Neural cell (in vitro differentiated cells): ENCODE results near the gene ST3GAL3. TPM values are rescaled to one million over a fixed set of nuclear protein-coding genes. Genes with fewer than 3 reads are reported as not detected.

Experiments used
- H2AFZ ChIP-seq: fragments of 200-600, 300-800 bp; sonication (generic), shearing (Covaris generic); 2 replicates; pipeline ENCODE4 v1.6.0; 2014; ENCODE audit warnings: low read depth, mild to moderate bottlenecking, antibody characterized with exemption, low read length, moderate library complexity
- H3F3A ChIP-seq: fragments of 200-600 bp; shearing (Covaris generic); 2 replicates; pipeline ENCODE4 v1.6.1; 2016; ENCODE audit warnings: mild to moderate bottlenecking, moderate library complexity, mixed read lengths, antibody characterized with exemption, low read length; ENCODE audit not compliant: insufficient read depth, poor library complexity, severe bottlenecking
- H3K27ac ChIP-seq: fragments of 200-600, 300-800 bp; sonication (generic), shearing (Covaris generic); 2 replicates; pipeline ENCODE4 v1.5.1; 2014; ENCODE audit warnings: mild to moderate bottlenecking, low read length, moderate library complexity
- H3K27me3 ChIP-seq: fragments of 300-800, 200-600 bp; sonication (generic), shearing (Covaris generic); 2 replicates; pipeline ENCODE4 v1.6.0; 2014; ENCODE audit warnings: mild to moderate bottlenecking, low read depth, low read length, moderate library complexity; ENCODE audit not compliant: insufficient read depth
- H3K36me3 ChIP-seq: fragments of 300-800, 200-600 bp; sonication (generic), shearing (Covaris generic); 2 replicates; pipeline ENCODE4 v1.5.1; 2014; ENCODE audit warnings: mild to moderate bottlenecking, antibody characterized with exemption, low read length, moderate library complexity; ENCODE audit not compliant: insufficient read depth
- H3K4me2 ChIP-seq: fragments of 300-800, 200-600 bp; sonication (generic), shearing (Covaris generic); 2 replicates; pipeline ENCODE4 v1.6.0; 2014; ENCODE audit warnings: mild to moderate bottlenecking, low read length
- H3K4me3 ChIP-seq: fragments of 300-800, 200-600 bp; sonication (generic), shearing (Covaris generic); 2 replicates; pipeline ENCODE4 v1.5.1; 2014; ENCODE audit warnings: mild to moderate bottlenecking, low read length, moderate library complexity
- H3K79me2 ChIP-seq: fragments of 200-600 bp; shearing (Covaris generic); replicated peaks from 2 replicates; pipeline ENCODE4 v1.6.0; 2014; ENCODE audit warnings: mild to moderate bottlenecking, low read length, moderate library complexity; ENCODE audit not compliant: insufficient read depth
- H3K9ac ChIP-seq: fragments of 300-800, 200-600 bp; sonication (generic), shearing (Covaris generic); 2 replicates; pipeline ENCODE4 v1.6.1; 2016; ENCODE audit warnings: mild to moderate bottlenecking, low read length, mixed read lengths
- H3K9me2 ChIP-seq: fragments of 200-600 bp; shearing (Covaris generic); 2 replicates; pipeline ENCODE4 v1.6.1; 2016; ENCODE audit warnings: mild to moderate bottlenecking, low read length, mixed read lengths; ENCODE audit not compliant: insufficient read depth
- H3K9me3 ChIP-seq: fragments of 200-600, 300-800 bp; sonication (generic), shearing (Covaris generic); 2 replicates; pipeline ENCODE4 v1.6.1; 2016; ENCODE audit warnings: mild to moderate bottlenecking, mixed run types, low read length, moderate library complexity, mixed read lengths
- H4K20me1 ChIP-seq: fragments of 200-600 bp; shearing (Covaris generic); 2 replicates; pipeline ENCODE4 v1.6.1; 2016; ENCODE audit warnings: mild to moderate bottlenecking, mixed run types; ENCODE audit not compliant: insufficient read depth
- CTCF ChIP-seq: fragments of 450-650 bp; IDR thresholded peaks from 2 replicates; pipeline ENCODE4 v1.5.1; 2014; ENCODE audit warnings: antibody characterized with exemption, mild to moderate bottlenecking, moderate library complexity; ENCODE audit not compliant: poor library complexity, severe bottlenecking
- EP300 ChIP-seq: fragments of 450-650 bp; conservative IDR thresholded peaks from 2 replicates; pipeline ENCODE4 v1.6.1; 2014; ENCODE audit warnings: antibody characterized with exemption, mild to moderate bottlenecking, moderate library complexity; ENCODE audit not compliant: poor library complexity, severe bottlenecking
- EZH2 ChIP-seq: fragments of 200-600, 300-800 bp; shearing (Covaris generic), sonication (generic); IDR thresholded peaks from 2 replicates; pipeline ENCODE4 v1.6.1; 2014; ENCODE audit warnings: antibody characterized with exemption, low read length, borderline replicate concordance, mild to moderate bottlenecking; ENCODE audit not compliant: insufficient read depth, poor library complexity, severe bottlenecking
- MXI1 ChIP-seq: fragments of 450-650 bp; conservative IDR thresholded peaks from 2 replicates; pipeline ENCODE4 v1.6.1; 2014; ENCODE audit warnings: antibody characterized with exemption, mild to moderate bottlenecking; ENCODE audit not compliant: poor library complexity, severe bottlenecking
- POLR2AphosphoS5 ChIP-seq: IDR thresholded peaks from 2 replicates; pipeline ENCODE4 v1.6.1; 2012
- REST ChIP-seq: IDR thresholded peaks from 2 replicates; pipeline ENCODE4 v1.6.1; 2012; ENCODE audit warnings: borderline replicate concordance
- SMC3 ChIP-seq: fragments of 450-650 bp; conservative IDR thresholded peaks from 2 replicates; pipeline ENCODE4 v1.6.1; 2014; ENCODE audit warnings: antibody characterized with exemption, mild to moderate bottlenecking, moderate library complexity; ENCODE audit not compliant: poor library complexity
- TAF1 ChIP-seq: IDR thresholded peaks from 2 replicates; pipeline ENCODE4 v1.6.1; 2012; ENCODE audit warnings: low read depth
- polyA plus RNA-seq: library from polyadenylated mRNA; depleted of rRNA; stranded (reverse); fragments of >200 nt; gene quantifications from 2 replicates; pipeline ENCODE4 v1.2.3, GENCODE V29; 2014

The ST3GAL3 gene
- polyA plus RNA-seq, 1 donor from 2014 or later, result 36.8 TPM

GRCh38 chr1:43969416-43969745 is 262.0 kb downstream of the ST3GAL3 start:
- peak overlapping the region; percentile 94 for H3K4me2 ChIP-seq
- TF ChIP-seq SMC3 (no peak), POLR2AphosphoS5 (no peak), REST (no peak), CTCF (no peak), EP300 (no peak), MXI1 (no peak), EZH2 (no peak), TAF1 (no peak)

GRCh38 chr1:43969746-43970466 is 262.6 kb downstream of the ST3GAL3 start, which contains the start of gene DPH2:
Gene DPH2, plus strand, starts transcription at chr1:43970010. Its CDS starts 166 bp downstream, at chr1:43970176.
- no peaks in the 10 kb centered on the region for H3K27me3 ChIP-seq
- H3K9me3 ChIP-seq, result no peaks in the 10 kb centered on the region
- no peaks in the 10 kb centered on the region for H3K9me2 ChIP-seq
- H3F3A ChIP-seq, result no peaks in the 10 kb centered on the region
- peaks cover under 1% of the 10 kb centered on the region for H3K79me2 ChIP-seq
- H3K27ac ChIP-seq, result no peak within 1 kb of the TSS
- H4K20me1 ChIP-seq, result no peaks in the 10 kb centered on the region
- H3K36me3 ChIP-seq, result no peaks in the 10 kb centered on the region
- peak within 1 kb of the TSS; percentile 42 for H2AFZ ChIP-seq
- peak within 1 kb of the TSS; percentile 85 for H3K4me3 ChIP-seq
- H3K9ac ChIP-seq, result peak within 1 kb of the TSS; percentile 60
- H3K4me2 ChIP-seq, result peak within 1 kb of the TSS; percentile 94
- no peak for TF ChIP-seq TAF1
- peak; percentile 99 for TF ChIP-seq MXI1
- no peak for TF ChIP-seq CTCF
- TF ChIP-seq POLR2AphosphoS5, result peak; percentile 62

More at GRCh38 chr1:43969416-43969745, 262.0 kb downstream of the ST3GAL3 start:
- no peak overlapping the region for H3K27ac ChIP-seq
- no peaks in the 10 kb centered on the region for H3K79me2 ChIP-seq
- no peaks in the 10 kb centered on the region for H3K9me2 ChIP-seq
- H2AFZ ChIP-seq, result no peak overlapping the region
- no peak overlapping the region for H3K9ac ChIP-seq
- H3K36me3 ChIP-seq, result peaks cover 4% of the 10 kb centered on the region
- H3K4me3 ChIP-seq, result peak overlapping the region; percentile 85
- no peaks in the 10 kb centered on the region for H4K20me1 ChIP-seq
- H3K27me3 ChIP-seq, result no peaks in the 10 kb centered on the region
- H3F3A ChIP-seq, result no peaks in the 10 kb centered on the region
- H3K9me3 ChIP-seq, result no peaks in the 10 kb centered on the region
